Measurements from ENCODE around the gene CLIC3. TPM values are rescaled to one million over a fixed set of nuclear protein-coding genes. Genes with fewer than 3 reads are reported as not detected.

Gene CLIC3
- total RNA-seq, 2 experiments from 2014 or later, result not detected

GRCh38 chr9:137022662-137023008 is 26.3 kb upstream of the CLIC3 start:
- H3K4me2 ChIP-seq (ENCODE audit: low read length), result no peak overlapping the region
- no peak overlapping the region for H2AFZ ChIP-seq (ENCODE audit: low read length)
- no peaks in the 10 kb centered on the region for H3K9me2 ChIP-seq (ENCODE audit: insufficient read depth, low read length)
- ChIA-PET POLR2A (interaction anchor here (0.8 kb wide), 1 partner anchor 212 kb away, joined by 3 read pairs; no protein-coding TSS in a partner anchor), CTCF (ENCODE audit: unreplicated experiment) (interaction anchor here (0.9 kb wide), 1 partner anchor 13 kb away, joined by 3 read pairs; no protein-coding TSS in a partner anchor)
- no peaks in the 10 kb centered on the region for H3K79me2 ChIP-seq (ENCODE audit: insufficient read depth, low read depth, low read length)
- H3K36me3 ChIP-seq (ENCODE audit: insufficient read depth, low read length), result no peaks in the 10 kb centered on the region
- peaks cover 26% of the 10 kb centered on the region for H3K4me1 ChIP-seq (ENCODE audit: insufficient read depth, low read length, poor library complexity, severe bottlenecking)
- H4K20me1 ChIP-seq (ENCODE audit: insufficient read depth, low read length), result no peaks in the 10 kb centered on the region
- no peaks in the 10 kb centered on the region for H3K9me3 ChIP-seq (ENCODE audit: low read length)
- TF ChIP-seq, protein P1, sequence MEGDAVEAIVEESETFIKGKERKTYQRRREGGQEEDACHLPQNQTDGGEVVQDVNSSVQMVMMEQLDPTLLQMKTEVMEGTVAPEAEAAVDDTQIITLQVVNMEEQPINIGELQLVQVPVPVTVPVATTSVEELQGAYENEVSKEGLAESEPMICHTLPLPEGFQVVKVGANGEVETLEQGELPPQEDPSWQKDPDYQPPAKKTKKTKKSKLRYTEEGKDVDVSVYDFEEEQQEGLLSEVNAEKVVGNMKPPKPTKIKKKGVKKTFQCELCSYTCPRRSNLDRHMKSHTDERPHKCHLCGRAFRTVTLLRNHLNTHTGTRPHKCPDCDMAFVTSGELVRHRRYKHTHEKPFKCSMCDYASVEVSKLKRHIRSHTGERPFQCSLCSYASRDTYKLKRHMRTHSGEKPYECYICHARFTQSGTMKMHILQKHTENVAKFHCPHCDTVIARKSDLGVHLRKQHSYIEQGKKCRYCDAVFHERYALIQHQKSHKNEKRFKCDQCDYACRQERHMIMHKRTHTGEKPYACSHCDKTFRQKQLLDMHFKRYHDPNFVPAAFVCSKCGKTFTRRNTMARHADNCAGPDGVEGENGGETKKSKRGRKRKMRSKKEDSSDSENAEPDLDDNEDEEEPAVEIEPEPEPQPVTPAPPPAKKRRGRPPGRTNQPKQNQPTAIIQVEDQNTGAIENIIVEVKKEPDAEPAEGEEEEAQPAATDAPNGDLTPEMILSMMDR (conservative IDR thresholded peaks at IDR 0.05; ENCODE audit: low read length), result no peak
- no peak for TF ChIP-seq EZH2phosphoT487 (IDR thresholded peaks at IDR 0.05; ENCODE audit: borderline replicate concordance, low read depth, low read length)
- no peak for DNase-seq (ENCODE audit: low spot score)
- H3K27ac ChIP-seq (ENCODE audit: low read depth, low read length, poor library complexity, severe bottlenecking), result no peak overlapping the region
- intact Hi-C loops (cut with micrococcal nuclease; ENCODE audit: unreplicated experiment), result no loop called here
- no peak overlapping the region for H3K4me3 ChIP-seq (ENCODE audit: low read depth, low read length, poor library complexity, severe bottlenecking)
- no TSS peak for BruUV-seq (replicated peaks)

DNA sequence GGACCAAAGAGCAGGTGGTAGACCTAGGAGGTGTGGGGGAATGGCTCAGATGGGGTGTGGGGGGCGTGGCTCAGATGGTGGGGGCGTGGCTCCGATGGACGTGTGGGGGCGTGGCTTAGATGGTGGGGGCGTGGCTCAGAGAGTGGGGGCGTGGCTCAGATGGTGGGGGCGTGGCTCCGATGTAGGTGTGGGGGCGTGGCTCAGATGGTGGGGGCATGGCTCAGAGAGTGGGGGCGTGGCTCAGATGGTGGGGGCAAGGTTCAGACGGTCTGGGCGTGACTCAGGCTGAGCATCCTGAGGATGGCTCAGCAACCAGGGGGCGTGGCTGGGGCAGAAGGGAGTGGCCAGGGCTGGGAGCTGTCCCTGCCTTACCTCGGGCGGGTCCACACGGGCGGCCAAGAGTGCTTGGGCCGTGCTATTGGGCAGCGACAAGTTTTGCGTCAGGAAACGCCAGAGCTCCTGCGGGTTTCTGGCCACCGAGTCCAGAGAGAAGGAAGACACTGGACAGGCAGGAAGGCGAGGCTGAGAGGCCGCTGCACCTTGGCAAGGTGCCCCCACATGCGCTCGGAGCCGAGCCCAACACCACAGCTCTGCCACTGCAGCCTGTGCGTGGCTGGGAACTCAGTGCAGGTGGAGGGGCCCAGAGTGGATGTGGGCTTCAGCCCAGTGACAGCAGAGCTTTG is 25.8 kb upstream of the CLIC3 start:
- TF ChIP-seq EZH2phosphoT487 (IDR thresholded peaks at IDR 0.05; ENCODE audit: borderline replicate concordance, low read depth, low read length), result no peak
- TF ChIP-seq, protein P1 (conservative IDR thresholded peaks at IDR 0.05; ENCODE audit: low read length), result no peak
- Histone ChIP-seq H4K20me1 (ENCODE audit: insufficient read depth, low read length) (no peaks in the 10 kb centered on the region), H3K36me3 (ENCODE audit: insufficient read depth, low read length) (no peaks in the 10 kb centered on the region), H3K4me3 (ENCODE audit: low read depth, low read length, poor library complexity, severe bottlenecking) (no peak overlapping the region), H3K4me2 (ENCODE audit: low read length) (no peak overlapping the region), H2AFZ (ENCODE audit: low read length) (no peak overlapping the region), H3K79me2 (ENCODE audit: insufficient read depth, low read depth, low read length) (no peaks in the 10 kb centered on the region), H3K9me2 (ENCODE audit: insufficient read depth, low read length) (no peaks in the 10 kb centered on the region), H3K4me1 (ENCODE audit: insufficient read depth, low read length, poor library complexity, severe bottlenecking) (peaks cover 26% of the 10 kb centered on the region), H3K9me3 (ENCODE audit: low read length) (no peaks in the 10 kb centered on the region), H3K27ac (ENCODE audit: low read depth, low read length, poor library complexity, severe bottlenecking) (no peak overlapping the region)
- no TSS peak for BruUV-seq (replicated peaks)
- DNase-seq (ENCODE audit: low spot score), result peak; percentile 89
- ChIA-PET CTCF (ENCODE audit: unreplicated experiment) (interaction anchor here (0.9 kb wide), 1 partner anchor 13 kb away, joined by 3 read pairs; no protein-coding TSS in a partner anchor), POLR2A (interaction anchor here (0.5 to 0.8 kb wide), 2 partner anchors 51 to 212 kb away, joined by 3 read pairs; no protein-coding TSS in a partner anchor)
- intact Hi-C loops (cut with micrococcal nuclease; ENCODE audit: unreplicated experiment), result no loop called here

GRCh38 chr9:137021568-137021978 is 25.2 kb upstream of the CLIC3 start:
- H3K27ac ChIP-seq (ENCODE audit: low read depth, low read length, poor library complexity, severe bottlenecking), result no peak overlapping the region
- H4K20me1 ChIP-seq (ENCODE audit: insufficient read depth, low read length), result no peaks in the 10 kb centered on the region
- no peaks in the 10 kb centered on the region for H3K9me3 ChIP-seq (ENCODE audit: low read length)
- no TSS peak for BruUV-seq (replicated peaks)
- H3K4me1 ChIP-seq (ENCODE audit: insufficient read depth, low read length, poor library complexity, severe bottlenecking), result peaks cover 26% of the 10 kb centered on the region
- ChIA-PET POLR2A (interaction anchor here (0.5 kb wide), 1 partner anchor 51 kb away, joined by 3 read pairs; no protein-coding TSS in a partner anchor), CTCF (ENCODE audit: unreplicated experiment) (interaction anchor here (0.9 kb wide), 1 partner anchor 14 kb away, joined by 3 read pairs; no protein-coding TSS in a partner anchor)
- intact Hi-C loops (cut with micrococcal nuclease; ENCODE audit: unreplicated experiment), result no loop called here
- no peaks in the 10 kb centered on the region for H3K9me2 ChIP-seq (ENCODE audit: insufficient read depth, low read length)
- no peak overlapping the region for H3K4me2 ChIP-seq (ENCODE audit: low read length)
- TF ChIP-seq EZH2phosphoT487 (IDR thresholded peaks at IDR 0.05; ENCODE audit: borderline replicate concordance, low read depth, low read length), result no peak
- TF ChIP-seq, protein P1 (conservative IDR thresholded peaks at IDR 0.05; ENCODE audit: low read length), result no peak
- DNase-seq (ENCODE audit: low spot score), result no peak
- H3K79me2 ChIP-seq (ENCODE audit: insufficient read depth, low read depth, low read length), result no peaks in the 10 kb centered on the region
- H3K36me3 ChIP-seq (ENCODE audit: insufficient read depth, low read length), result no peaks in the 10 kb centered on the region
- no peak overlapping the region for H2AFZ ChIP-seq (ENCODE audit: low read length)
- H3K4me3 ChIP-seq (ENCODE audit: low read depth, low read length, poor library complexity, severe bottlenecking), result no peak overlapping the region
